SK-N-SH (cell line): Measurements from ENCODE around the gene GALNT12.

Experiments used
- FOXJ3 ChIP-seq: sonication (generic); formaldehyde crosslinking; IDR thresholded peaks from 2 replicates; pipeline ENCODE4 v1.5.1; 2020; ENCODE audit warnings: mild to moderate bottlenecking, missing genetic modification reagents
- GABPA ChIP-seq: IDR thresholded peaks from 2 replicates; pipeline ENCODE4 v1.4.0; 2012; ENCODE audit warnings: low read depth, mild to moderate bottlenecking
- POLR2AphosphoS5 ChIP-seq: IDR thresholded peaks from 2 replicates; pipeline ENCODE4 v1.6.1; 2012; ENCODE audit warnings: low read depth, low read length
- RCOR1 ChIP-seq: fragments of 150-350 bp; IDR thresholded peaks from 2 replicates; pipeline ENCODE4 v1.6.1; 2017; ENCODE audit warnings: antibody characterized with exemption, low read length
- TAF1 ChIP-seq: IDR thresholded peaks from 2 replicates; pipeline ENCODE4 v1.6.1; 2012; ENCODE audit warnings: low read depth, mild to moderate bottlenecking, low read length, moderate library complexity, borderline replicate concordance
- YY1 ChIP-seq: IDR thresholded peaks from 2 replicates; pipeline ENCODE4 v1.4.0; 2012; ENCODE audit warnings: low read depth, mild to moderate bottlenecking
- TF ChIP-seq, protein P1 (sequence below): fragments of 150-350 bp; IDR thresholded peaks from 2 replicates; pipeline ENCODE4 v1.6.1; 2017; ENCODE audit warnings: antibody characterized with exemption, low read length, low read depth, borderline replicate concordance
- TF ChIP-seq, protein P2 (sequence below): fragments of 200-600 bp; sonication (generic); IDR thresholded peaks from 2 replicates; pipeline ENCODE4 v1.6.1; 2017; ENCODE audit warnings: antibody characterized with exemption, mild to moderate bottlenecking, moderate library complexity

DNA sequence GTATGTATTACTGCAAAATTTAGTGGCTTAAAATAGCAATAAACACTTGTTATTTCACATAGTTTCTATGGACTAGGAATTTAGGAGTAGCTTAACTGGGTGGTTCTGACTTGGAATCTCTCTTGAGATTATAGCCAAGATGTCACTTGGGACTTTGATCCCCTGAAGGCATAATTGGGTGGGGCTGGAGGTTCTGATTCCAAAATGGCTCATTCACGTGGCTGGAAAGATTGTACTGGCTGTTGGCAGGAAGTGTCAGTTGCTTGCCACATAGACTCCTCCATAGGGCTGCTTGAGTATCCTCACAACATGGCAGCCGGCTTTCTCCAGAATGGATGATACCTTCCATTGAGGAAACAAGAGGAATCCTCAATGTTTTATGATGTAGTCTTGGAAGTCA, 11.3 kb downstream of the GALNT12 start:
- TF ChIP-seq FOXJ3 (CRISPR knock-in tag) (no peak), RCOR1 (no peak), GABPA (no peak), TAF1 (no peak), POLR2AphosphoS5 (no peak), YY1 (no peak)
- TF ChIP-seq, protein P1, sequence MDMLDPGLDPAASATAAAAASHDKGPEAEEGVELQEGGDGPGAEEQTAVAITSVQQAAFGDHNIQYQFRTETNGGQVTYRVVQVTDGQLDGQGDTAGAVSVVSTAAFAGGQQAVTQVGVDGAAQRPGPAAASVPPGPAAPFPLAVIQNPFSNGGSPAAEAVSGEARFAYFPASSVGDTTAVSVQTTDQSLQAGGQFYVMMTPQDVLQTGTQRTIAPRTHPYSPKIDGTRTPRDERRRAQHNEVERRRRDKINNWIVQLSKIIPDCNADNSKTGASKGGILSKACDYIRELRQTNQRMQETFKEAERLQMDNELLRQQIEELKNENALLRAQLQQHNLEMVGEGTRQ = no peak
- TF ChIP-seq, protein P2, sequence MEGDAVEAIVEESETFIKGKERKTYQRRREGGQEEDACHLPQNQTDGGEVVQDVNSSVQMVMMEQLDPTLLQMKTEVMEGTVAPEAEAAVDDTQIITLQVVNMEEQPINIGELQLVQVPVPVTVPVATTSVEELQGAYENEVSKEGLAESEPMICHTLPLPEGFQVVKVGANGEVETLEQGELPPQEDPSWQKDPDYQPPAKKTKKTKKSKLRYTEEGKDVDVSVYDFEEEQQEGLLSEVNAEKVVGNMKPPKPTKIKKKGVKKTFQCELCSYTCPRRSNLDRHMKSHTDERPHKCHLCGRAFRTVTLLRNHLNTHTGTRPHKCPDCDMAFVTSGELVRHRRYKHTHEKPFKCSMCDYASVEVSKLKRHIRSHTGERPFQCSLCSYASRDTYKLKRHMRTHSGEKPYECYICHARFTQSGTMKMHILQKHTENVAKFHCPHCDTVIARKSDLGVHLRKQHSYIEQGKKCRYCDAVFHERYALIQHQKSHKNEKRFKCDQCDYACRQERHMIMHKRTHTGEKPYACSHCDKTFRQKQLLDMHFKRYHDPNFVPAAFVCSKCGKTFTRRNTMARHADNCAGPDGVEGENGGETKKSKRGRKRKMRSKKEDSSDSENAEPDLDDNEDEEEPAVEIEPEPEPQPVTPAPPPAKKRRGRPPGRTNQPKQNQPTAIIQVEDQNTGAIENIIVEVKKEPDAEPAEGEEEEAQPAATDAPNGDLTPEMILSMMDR = no peak
